ENCODE results near the gene OR2S2.

Gene OR2S2

DNA sequence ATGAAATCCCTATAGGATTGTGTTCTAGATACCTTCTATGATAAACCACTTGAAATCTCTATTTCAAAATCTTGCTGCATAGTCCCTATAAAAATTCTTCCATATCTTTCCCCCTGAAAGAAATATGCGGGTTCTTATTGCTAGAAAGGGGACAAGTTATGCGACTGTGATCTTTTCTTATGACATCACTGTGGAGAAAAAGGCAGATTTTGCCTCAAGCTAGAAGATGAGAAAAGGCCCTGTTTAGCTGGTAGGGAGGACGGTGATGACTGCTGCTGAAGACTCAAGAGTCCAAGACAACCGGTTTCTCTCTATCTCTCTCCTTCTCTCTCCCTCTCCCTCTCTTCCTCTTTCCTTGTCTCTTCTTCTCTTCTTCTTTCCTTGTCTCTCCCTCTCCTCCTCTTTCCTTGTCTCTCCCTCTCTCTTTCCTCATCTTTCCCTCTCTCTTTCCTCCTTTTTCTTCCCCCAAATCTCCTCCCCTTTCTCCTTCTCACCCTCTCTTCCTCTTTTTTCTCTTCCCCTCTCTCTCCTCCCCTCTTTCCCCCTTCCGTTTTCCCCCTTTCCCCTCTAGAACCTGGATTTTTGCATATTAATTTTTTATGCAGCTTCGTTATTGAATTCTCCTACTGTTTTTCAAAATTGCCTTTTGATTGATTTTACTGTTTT lies 5.3 kb downstream of the OR2S2 start:
- CTCF ChIA-PET, result interaction anchor here (0.6 kb wide), 1 partner anchor 46 kb away, joined by 3 read pairs; no protein-coding TSS in a partner anchor
- TF ChIP-seq, protein P1, sequence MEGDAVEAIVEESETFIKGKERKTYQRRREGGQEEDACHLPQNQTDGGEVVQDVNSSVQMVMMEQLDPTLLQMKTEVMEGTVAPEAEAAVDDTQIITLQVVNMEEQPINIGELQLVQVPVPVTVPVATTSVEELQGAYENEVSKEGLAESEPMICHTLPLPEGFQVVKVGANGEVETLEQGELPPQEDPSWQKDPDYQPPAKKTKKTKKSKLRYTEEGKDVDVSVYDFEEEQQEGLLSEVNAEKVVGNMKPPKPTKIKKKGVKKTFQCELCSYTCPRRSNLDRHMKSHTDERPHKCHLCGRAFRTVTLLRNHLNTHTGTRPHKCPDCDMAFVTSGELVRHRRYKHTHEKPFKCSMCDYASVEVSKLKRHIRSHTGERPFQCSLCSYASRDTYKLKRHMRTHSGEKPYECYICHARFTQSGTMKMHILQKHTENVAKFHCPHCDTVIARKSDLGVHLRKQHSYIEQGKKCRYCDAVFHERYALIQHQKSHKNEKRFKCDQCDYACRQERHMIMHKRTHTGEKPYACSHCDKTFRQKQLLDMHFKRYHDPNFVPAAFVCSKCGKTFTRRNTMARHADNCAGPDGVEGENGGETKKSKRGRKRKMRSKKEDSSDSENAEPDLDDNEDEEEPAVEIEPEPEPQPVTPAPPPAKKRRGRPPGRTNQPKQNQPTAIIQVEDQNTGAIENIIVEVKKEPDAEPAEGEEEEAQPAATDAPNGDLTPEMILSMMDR (conservative IDR thresholded peaks at IDR 0.05; ENCODE audit: low read depth), result no peak
- H3K27ac ChIP-seq, result no peak overlapping the region
- POLR2A ChIA-PET (ENCODE audit: low non-redundant PET), result no interaction called here
- DNase-seq (ENCODE audit: low spot score), result no peak

DNA sequence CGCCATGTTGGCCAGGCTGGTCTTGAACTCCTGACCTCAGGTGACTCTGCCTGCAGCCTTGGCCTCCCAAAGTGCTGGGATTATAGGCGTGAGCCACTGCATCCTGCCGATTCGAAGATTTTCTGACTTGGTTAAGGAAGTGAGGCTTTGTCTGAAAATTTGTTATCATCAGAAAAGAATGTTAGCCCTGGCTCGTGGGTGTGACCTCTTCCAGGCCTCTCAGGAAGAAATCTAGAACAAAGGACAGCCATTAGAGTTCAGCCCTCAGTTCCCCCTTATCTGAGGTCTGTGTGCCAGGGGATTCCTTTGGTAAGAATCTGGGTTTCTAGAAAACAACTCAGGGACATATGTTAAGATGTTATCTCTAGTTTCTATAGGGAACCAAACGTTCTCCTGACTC lies 6.2 kb downstream of the OR2S2 start:
- TF ChIP-seq, protein P1 (conservative IDR thresholded peaks at IDR 0.05; ENCODE audit: low read depth), result no peak
- ChIA-PET POLR2A (ENCODE audit: low non-redundant PET) (no interaction called here), CTCF (interaction anchor here (0.6 kb wide), 2 partner anchors 17 to 1914 kb away, joined by 3 to 7 read pairs; no protein-coding TSS in a partner anchor)
- peak; percentile 20 for DNase-seq (ENCODE audit: low spot score)
- no peak overlapping the region; the same call in 1 of the 2 replicates for H3K27ac ChIP-seq

DNA sequence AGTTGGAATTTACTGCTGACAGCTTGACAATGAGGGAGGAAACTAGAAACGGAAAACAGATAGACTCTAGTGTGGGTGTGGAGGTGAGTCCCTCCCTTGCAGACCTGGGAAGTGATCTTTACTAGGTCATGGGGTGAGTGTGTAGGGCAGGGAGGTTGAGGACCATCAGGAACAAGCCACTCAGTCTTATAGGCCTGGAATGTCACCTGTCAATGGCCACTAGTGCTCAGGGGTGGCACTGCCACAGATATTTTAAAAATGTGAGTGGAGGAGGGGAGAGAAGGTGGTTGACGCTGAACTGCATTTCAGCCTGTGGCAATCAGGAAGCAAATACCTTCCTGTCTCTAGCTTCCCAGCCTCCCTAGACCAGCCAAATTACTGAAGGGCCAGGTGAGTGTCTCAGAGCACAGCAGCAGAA lies 9.0 kb downstream of the OR2S2 start:
- POLR2A ChIA-PET (ENCODE audit: low non-redundant PET), result no interaction called here
- TF ChIP-seq, protein P1 (conservative IDR thresholded peaks at IDR 0.05; ENCODE audit: low read depth), result no peak
- H3K27ac ChIP-seq, result no peak overlapping the region
- no peak for DNase-seq (ENCODE audit: low spot score)
- CTCF ChIA-PET, result interaction anchor here (0.6 kb wide), 1 partner anchor 37 kb away, joined by 3 read pairs; no protein-coding TSS in a partner anchor

DNA sequence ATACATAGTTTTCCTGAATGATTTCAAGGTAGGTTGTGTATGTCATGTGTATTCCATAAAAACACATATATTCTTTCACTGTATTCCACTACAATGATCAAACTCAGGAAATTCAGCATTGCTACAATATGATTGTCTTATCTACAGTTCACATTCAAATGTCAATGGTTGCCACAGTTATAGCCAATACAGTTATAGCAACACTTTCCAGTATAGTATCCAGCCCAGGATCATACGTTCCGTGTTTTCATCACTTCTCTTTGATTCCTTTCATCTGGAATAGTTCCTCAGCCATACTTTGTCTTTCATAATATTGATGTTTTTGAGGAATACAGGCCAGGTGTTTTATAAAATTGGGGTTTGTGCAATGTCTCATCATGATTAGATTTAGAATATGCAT lies 9.5 kb downstream of the OR2S2 start:
- ChIA-PET CTCF (interaction anchor here (0.6 kb wide), 1 partner anchor 38 kb away, joined by 3 read pairs; no protein-coding TSS in a partner anchor), POLR2A (ENCODE audit: low non-redundant PET) (no interaction called here)
- no peak for DNase-seq (ENCODE audit: low spot score)
- TF ChIP-seq, protein P1 (conservative IDR thresholded peaks at IDR 0.05; ENCODE audit: low read depth), result no peak
- H3K27ac ChIP-seq, result no peak overlapping the region

DNA sequence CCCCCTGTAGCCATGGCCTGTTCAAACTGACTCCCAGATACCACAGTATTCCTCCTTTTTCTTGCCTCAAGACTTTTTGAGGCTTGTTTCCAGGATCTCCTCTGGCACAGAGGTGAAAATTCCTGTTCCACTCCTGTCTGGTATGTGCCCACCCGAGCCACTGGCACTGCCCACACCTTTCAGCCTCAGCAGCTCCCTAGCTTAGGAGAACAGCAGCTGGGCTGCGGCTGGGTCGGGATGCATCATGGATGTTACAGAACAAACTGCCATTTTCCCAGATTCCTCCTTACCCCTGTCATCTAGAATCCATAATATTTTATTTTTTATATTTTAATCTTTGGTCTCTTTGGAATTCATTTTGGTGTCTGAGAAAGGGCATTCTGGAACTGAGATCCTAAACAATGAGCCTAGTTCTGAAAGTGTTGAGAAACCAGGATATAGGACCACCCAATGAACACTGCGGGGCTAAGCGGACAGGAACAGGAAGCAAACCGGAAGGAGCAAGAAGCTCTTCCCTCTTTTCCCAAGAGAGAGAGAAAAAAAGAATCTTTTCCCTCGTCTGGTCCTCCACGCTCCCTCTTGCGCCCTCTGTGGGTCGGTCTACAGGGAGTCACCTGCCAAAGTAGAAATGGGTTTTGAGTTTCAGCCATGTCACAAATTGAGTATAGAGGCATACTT lies 12.5 kb downstream of the OR2S2 start:
- POLR2A ChIA-PET (ENCODE audit: low non-redundant PET), result no interaction called here

DNA sequence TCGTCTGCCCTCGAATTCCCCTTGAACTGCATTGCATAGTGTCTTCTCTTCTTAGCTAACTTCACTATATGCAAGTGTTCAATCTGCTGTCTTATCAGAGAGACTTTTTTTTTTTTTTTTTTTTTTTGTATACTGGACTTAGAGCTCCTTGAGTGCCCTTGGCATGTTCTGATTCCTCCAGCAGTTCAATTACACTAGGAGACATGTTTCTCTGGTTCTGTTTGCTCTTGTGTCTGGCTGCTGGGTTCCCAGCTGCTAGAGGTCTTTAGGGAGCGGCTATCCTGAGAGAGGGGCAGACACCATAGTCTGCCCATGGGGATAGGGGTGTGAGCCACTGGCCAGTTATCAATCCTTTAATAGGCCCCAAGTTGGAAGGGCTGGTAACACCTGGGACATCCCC lies 13.1 kb downstream of the OR2S2 start:
- ChIA-PET CTCF (interaction anchor here (0.6 to 1.3 kb wide), 8 partner anchors 10 to 276 kb away, joined by 3 to 7 read pairs (median 4); no protein-coding TSS in a partner anchor), POLR2A (ENCODE audit: low non-redundant PET) (no interaction called here)
- TF ChIP-seq, protein P1 (conservative IDR thresholded peaks at IDR 0.05; ENCODE audit: low read depth), result no peak
- DNase-seq (ENCODE audit: low spot score), result no peak
- peak overlapping the region; percentile 20; the same call in 1 of the 2 replicates for H3K27ac ChIP-seq

More for the DNA sequence above, 12.5 kb downstream of the OR2S2 start:
- H3K27ac ChIP-seq, result peak overlapping the region; percentile 20; the same call in 1 of the 2 replicates
- TF ChIP-seq, protein P1 (conservative IDR thresholded peaks at IDR 0.05; ENCODE audit: low read depth), result peak; percentile 90
- DNase-seq (ENCODE audit: low spot score), result peak; percentile 73
- CTCF ChIA-PET, result interaction anchor here (0.6 to 1.4 kb wide), 19 partner anchors 10 to 388 kb away, joined by 3 to 7 read pairs (median 3); partner anchors contain the start of genes GLIPR2 and HRCT1
